Neural cell (in vitro differentiated cells): ENCODE results near the gene FGD5.

ENCODE experiments used
- CTCF ChIP-seq: fragments of 450-650 bp; IDR thresholded peaks from 2 replicates; pipeline ENCODE4 v1.5.1; 2014; ENCODE audit warnings: antibody characterized with exemption, mild to moderate bottlenecking, moderate library complexity; ENCODE audit not compliant: poor library complexity, severe bottlenecking
- EZH2 ChIP-seq: fragments of 200-600, 300-800 bp; shearing (Covaris generic), sonication (generic); IDR thresholded peaks from 2 replicates; pipeline ENCODE4 v1.6.1; 2014; ENCODE audit warnings: antibody characterized with exemption, low read length, borderline replicate concordance, mild to moderate bottlenecking; ENCODE audit not compliant: insufficient read depth, poor library complexity, severe bottlenecking
- RAD21 ChIP-seq: fragments of 450-650 bp; conservative IDR thresholded peaks from 2 replicates; pipeline ENCODE4 v1.6.1; 2014; ENCODE audit warnings: antibody characterized with exemption, mild to moderate bottlenecking, moderate library complexity

- TF ChIP-seq CTCF (no peak), RAD21 (no peak), EZH2 (no peak)
These were observed 43.2 kb upstream of the FGD5 start for GRCh38 chr3:14775563-14775962.
